ENCODE data around the gene ATG7. TPM values are rescaled to one million over a fixed set of nuclear protein-coding genes. Genes with fewer than 3 reads are reported as not detected.
A peak's percentile ranks its signal among the peaks of the same experiment; 100 is the strongest.
"Not testable (repeated sequence)": the region's sequence is repeated elsewhere in the genome, so short reads cannot be mapped to it uniquely, and the experiment has no call there.

Gene ATG7
- total RNA-seq, 1 donor from 2014 or later = 55.0 TPM

DNA sequence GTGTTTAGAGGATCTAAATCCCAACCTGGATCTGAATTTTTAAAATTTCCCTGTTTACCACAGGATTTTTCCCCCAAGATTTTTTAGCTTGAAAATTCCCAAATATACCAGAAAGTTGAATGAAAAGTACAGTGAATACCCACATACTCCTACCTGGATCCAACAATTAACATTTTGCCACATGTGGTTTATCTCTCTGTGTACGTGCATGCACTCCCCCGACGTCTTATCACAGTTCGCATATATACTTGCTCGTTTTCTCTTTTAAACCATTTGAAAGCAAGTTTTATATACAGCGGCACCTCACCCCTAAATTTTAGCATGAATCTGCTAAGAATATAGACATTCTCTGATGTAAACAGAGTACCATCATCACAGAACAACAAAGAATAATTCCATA lies 165.3 kb downstream of the ATG7 start:
- DNase-seq (ENCODE audit: extremely low spot score in 2 of 2) = no peak
- H3K4me3 ChIP-seq = no peak overlapping the region
- intact Hi-C loops (cut with DNase I) = no loop called here
- H3K9me3 ChIP-seq = no peaks in the 10 kb centered on the region
- no peaks in the 10 kb centered on the region for H3K36me3 ChIP-seq
- TF ChIP-seq POLR2A (IDR thresholded peaks at IDR 0.05) (no peak), POLR2AphosphoS5 (IDR thresholded peaks at IDR 0.05; ENCODE audit: insufficient read depth in 1 of 2, low read depth in 1 of 2) (no peak)
- TF ChIP-seq, protein P1, sequence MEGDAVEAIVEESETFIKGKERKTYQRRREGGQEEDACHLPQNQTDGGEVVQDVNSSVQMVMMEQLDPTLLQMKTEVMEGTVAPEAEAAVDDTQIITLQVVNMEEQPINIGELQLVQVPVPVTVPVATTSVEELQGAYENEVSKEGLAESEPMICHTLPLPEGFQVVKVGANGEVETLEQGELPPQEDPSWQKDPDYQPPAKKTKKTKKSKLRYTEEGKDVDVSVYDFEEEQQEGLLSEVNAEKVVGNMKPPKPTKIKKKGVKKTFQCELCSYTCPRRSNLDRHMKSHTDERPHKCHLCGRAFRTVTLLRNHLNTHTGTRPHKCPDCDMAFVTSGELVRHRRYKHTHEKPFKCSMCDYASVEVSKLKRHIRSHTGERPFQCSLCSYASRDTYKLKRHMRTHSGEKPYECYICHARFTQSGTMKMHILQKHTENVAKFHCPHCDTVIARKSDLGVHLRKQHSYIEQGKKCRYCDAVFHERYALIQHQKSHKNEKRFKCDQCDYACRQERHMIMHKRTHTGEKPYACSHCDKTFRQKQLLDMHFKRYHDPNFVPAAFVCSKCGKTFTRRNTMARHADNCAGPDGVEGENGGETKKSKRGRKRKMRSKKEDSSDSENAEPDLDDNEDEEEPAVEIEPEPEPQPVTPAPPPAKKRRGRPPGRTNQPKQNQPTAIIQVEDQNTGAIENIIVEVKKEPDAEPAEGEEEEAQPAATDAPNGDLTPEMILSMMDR (IDR thresholded peaks at IDR 0.05) = no peak
- no peak overlapping the region for H3K27ac ChIP-seq
- H3K4me1 ChIP-seq = peaks cover 34% of the 10 kb centered on the region
- H3K27me3 ChIP-seq = no peaks in the 10 kb centered on the region

DNA sequence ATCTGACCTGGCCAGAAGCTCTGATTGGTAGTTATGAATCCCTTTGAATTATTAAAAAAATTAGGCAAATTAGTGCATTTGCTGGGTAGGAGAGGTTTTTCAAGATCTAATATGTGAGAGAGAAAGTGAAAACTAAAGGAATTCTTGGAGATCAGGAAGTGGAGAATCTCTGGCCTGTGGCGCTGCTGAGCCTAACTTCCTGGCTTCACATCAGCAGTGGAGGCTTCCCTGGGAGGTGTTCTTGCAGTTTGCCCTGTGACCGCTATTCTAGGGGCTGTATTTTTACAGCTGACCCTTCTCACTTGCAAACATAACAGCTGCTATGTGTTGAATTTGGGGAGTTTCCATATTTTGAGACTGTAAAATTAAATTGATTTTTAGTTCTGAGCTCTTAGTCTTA lies 166.4 kb downstream of the ATG7 start:
- intact Hi-C loops (cut with DNase I) = no loop called here
- DNase-seq (ENCODE audit: extremely low spot score in 2 of 2) = no peak
- TF ChIP-seq POLR2A (IDR thresholded peaks at IDR 0.05) (no peak), POLR2AphosphoS5 (IDR thresholded peaks at IDR 0.05; ENCODE audit: insufficient read depth in 1 of 2, low read depth in 1 of 2) (no peak)
- TF ChIP-seq, protein P1 (IDR thresholded peaks at IDR 0.05) = no peak
- H3K4me3 ChIP-seq = no peak overlapping the region
- peaks cover 27% of the 10 kb centered on the region for H3K4me1 ChIP-seq
- H3K36me3 ChIP-seq = no peaks in the 10 kb centered on the region
- no peaks in the 10 kb centered on the region for H3K27me3 ChIP-seq
- H3K27ac ChIP-seq = no peak overlapping the region
- no peaks in the 10 kb centered on the region for H3K9me3 ChIP-seq

DNA sequence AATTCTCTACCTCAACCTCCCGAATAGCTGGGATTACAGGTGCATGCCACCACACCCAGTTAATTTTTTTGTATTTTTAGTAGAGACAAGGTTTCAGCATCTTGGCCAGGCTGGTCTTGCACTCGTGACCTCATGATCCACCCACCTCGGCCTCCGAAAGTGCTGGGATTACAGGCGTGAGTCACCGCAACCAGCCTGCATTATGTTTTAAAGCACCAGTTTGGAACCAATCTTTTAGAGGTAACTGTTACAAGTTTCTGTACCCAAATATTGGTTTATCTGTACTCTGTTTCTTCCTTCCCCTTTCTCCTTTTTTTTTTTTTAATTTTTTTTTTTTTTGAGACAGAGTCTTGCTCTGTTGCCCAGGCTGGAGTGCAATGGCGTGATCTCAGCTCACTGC lies 169.1 kb downstream of the ATG7 start:
- DNase-seq (ENCODE audit: extremely low spot score in 2 of 2) = peak in 1 of 2 donors; percentile 20
- intact Hi-C loops (cut with DNase I) = loop anchor here (10.0 kb wide), 1 partner anchor 47 kb away; no protein-coding TSS in a partner anchor
- H3K4me3 ChIP-seq, H3K27me3 ChIP-seq, H3K27ac ChIP-seq, H3K36me3 ChIP-seq, H3K9me3 ChIP-seq, H3K4me1 ChIP-seq: not testable (repeated sequence)

DNA sequence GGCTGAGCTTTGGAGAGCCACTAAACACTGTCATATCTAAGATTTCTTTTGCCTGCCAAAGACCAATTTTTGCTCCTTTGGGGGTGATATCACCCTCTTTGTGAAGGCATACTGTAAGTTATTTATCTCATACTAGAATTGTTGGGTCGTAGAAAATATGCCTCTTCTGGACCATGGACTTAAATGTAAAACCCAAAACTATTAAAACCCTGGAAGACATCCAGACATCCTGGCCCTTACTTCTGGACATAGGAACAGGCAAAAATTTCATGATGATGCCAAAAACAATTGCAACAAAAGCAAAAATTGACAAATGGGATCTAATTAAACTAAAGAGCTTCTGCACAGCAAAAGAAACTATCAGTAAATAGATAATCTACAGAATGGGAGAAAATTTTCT lies 172.2 kb downstream of the ATG7 start:
- Histone ChIP-seq H3K27ac (no peak overlapping the region), H3K4me3 (no peak overlapping the region), H3K9me3 (no peaks in the 10 kb centered on the region), H3K27me3 (no peaks in the 10 kb centered on the region), H3K4me1 (no peaks in the 10 kb centered on the region), H3K36me3 (no peaks in the 10 kb centered on the region)
- TF ChIP-seq POLR2AphosphoS5 (IDR thresholded peaks at IDR 0.05; ENCODE audit: insufficient read depth in 1 of 2, low read depth in 1 of 2) = no peak
- TF ChIP-seq POLR2A (IDR thresholded peaks at IDR 0.05) = no peak
- TF ChIP-seq, protein P1 (IDR thresholded peaks at IDR 0.05) = no peak
- DNase-seq (ENCODE audit: extremely low spot score in 2 of 2) = no peak
- intact Hi-C loops (cut with DNase I) = loop anchor here (10.0 kb wide), 1 partner anchor 50 kb away; no protein-coding TSS in a partner anchor

DNA sequence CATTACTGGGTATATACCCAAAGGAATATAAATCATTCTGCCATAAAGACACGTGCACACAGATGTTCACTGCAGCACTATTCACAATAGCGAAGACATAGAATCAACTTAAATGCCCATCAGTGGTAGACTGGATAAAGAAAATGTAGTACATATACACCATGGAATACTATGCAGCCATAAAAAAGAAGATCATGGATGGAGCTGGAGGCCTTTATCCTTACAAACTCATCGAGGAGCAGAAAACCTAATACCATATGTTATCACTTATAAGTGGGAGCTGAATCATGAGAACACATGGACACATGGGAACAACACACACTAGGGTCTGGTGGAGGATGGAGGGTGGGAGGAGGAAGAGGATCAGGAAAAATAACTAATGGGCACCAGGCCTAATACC lies 173.0 kb downstream of the ATG7 start:
- not testable (repeated sequence) for H3K9me3 ChIP-seq; H3K4me1 ChIP-seq; H3K4me3 ChIP-seq; H3K27ac ChIP-seq; H3K36me3 ChIP-seq; H3K27me3 ChIP-seq; DNase-seq (ENCODE audit: extremely low spot score in 2 of 2)
- intact Hi-C loops (cut with DNase I) = loop anchor here (10.0 kb wide), 1 partner anchor 50 kb away; no protein-coding TSS in a partner anchor

DNA sequence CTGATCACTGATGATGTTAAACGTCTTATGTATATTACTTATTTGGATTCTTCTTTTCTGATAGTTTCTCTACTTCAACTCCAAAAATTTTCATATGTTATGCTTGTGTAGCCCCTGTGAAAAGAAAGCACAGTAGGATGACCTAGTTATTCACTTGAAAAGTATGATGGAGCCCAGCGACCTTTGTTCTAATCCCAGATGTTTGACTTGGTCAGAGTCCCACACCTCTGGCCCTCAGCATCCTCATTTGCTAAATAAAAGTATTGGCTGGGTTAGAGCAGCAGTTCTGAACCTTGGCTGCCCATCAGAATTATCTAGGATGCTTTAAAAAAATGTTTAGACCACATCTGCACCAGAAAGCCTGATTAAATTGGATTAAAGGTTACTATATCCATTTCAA lies 173.7 kb downstream of the ATG7 start:
- intact Hi-C loops (cut with DNase I) = loop anchor here (10.0 kb wide), 1 partner anchor 51 kb away; no protein-coding TSS in a partner anchor
- DNase-seq (ENCODE audit: extremely low spot score in 2 of 2) = no peak
- no peak overlapping the region for H3K4me3 ChIP-seq
- H3K4me1 ChIP-seq = no peaks in the 10 kb centered on the region
- no peaks in the 10 kb centered on the region for H3K36me3 ChIP-seq
- H3K27ac ChIP-seq = no peak overlapping the region
- H3K27me3 ChIP-seq = no peaks in the 10 kb centered on the region
- H3K9me3 ChIP-seq = no peaks in the 10 kb centered on the region
- TF ChIP-seq POLR2A (IDR thresholded peaks at IDR 0.05) = no peak
- TF ChIP-seq POLR2AphosphoS5 (IDR thresholded peaks at IDR 0.05; ENCODE audit: insufficient read depth in 1 of 2, low read depth in 1 of 2) = no peak
- TF ChIP-seq, protein P1 (IDR thresholded peaks at IDR 0.05) = no peak

Data from vagina (tissue), 2 donors.